HepG2 (cell line): Measurements from ENCODE around the gene DDRGK1. TPM values are rescaled to one million over a fixed set of nuclear protein-coding genes. Genes with fewer than 3 reads are reported as not detected.

Experiments used
- GZF1 ChIP-seq: sonication (generic); formaldehyde crosslinking; IDR thresholded peaks from 2 replicates; pipeline ENCODE4 v1.5.1; 2020; ENCODE audit warnings: mild to moderate bottlenecking, missing genetic modification reagents
- KDM3A ChIP-seq: IDR thresholded peaks from 2 replicates; pipeline ENCODE4 v1.6.1; 2018; ENCODE audit warnings: low read depth, missing compliant biosample characterization
- RBM39 ChIP-seq: fragments of 200-400 bp; formaldehyde crosslinking; IDR thresholded peaks from one replicate; pipeline ENCODE4 v1.6.1; 2018; ENCODE audit warnings: antibody characterized with exemption, mild to moderate bottlenecking, low read depth, low read length; ENCODE audit not compliant: poor library complexity, severe bottlenecking
- SP5 ChIP-seq: IDR thresholded peaks from 2 replicates; pipeline ENCODE4 v1.6.1; 2016; ENCODE audit warnings: low read depth, borderline replicate concordance
- TARDBP ChIP-seq: sonication (generic); formaldehyde crosslinking; IDR thresholded peaks from 2 replicates; pipeline ENCODE4 v1.8.0; 2022; ENCODE audit warnings: mild to moderate bottlenecking, missing genetic modification reagents
- TEAD3 ChIP-seq: optimal IDR thresholded peaks from 2 replicates; pipeline ENCODE3; 2016; ENCODE audit warnings: borderline replicate concordance
- ZBTB42 ChIP-seq: sonication (generic); formaldehyde crosslinking; IDR thresholded peaks from 2 replicates; pipeline ENCODE4 v1.5.0; 2020; ENCODE audit warnings: mild to moderate bottlenecking, missing genetic modification reagents
- ZNF558 ChIP-seq: sonication (generic); formaldehyde crosslinking; IDR thresholded peaks from 2 replicates; pipeline ENCODE4 v1.9.0; 2022; ENCODE audit warnings: mild to moderate bottlenecking, missing genetic modification reagents, borderline replicate concordance
- polyA plus RNA-seq, 8 experiments: library from polyadenylated mRNA; depleted of rRNA in 3 of 8; stranded (reverse) in 7 of 8; unstranded in 1 of 8; fragments of >200 nt; fragmentation: Illumina TruSeq in 4 of 8; extraction: Trizol in 4 of 8; gene quantifications; 2 replicates each; pipeline versions ENCODE4 v1.2.1 to v1.2.3, GENCODE V29; 2011 to 2016; ENCODE audit warnings: low read depth in 4 of 8, missing spikeins in 1 of 8, mixed read lengths in 1 of 8; ENCODE audit not compliant: insufficient read depth in 1 of 8
- total RNA-seq, 5 experiments: library from RNA; depleted of rRNA; stranded (reverse); fragments of >200 nt; fragmentation: Illumina TruSeq; extraction: Trizol; gene quantifications; 2 replicates each; pipeline ENCODE4 v1.2.3, GENCODE V29; 2016; ENCODE audit warnings: low read depth in 1 of 5
- TF ChIP-seq, protein P1 (sequence below), 2 experiments: sonication (generic) in 1 of 2; formaldehyde crosslinking in 1 of 2; IDR thresholded peaks; 2 replicates each; pipeline versions ENCODE4 v1.4.0 to v1.6.1; 2018 to 2020; ENCODE audit warnings: missing genetic modification reagents in 2 of 2, borderline replicate concordance in 1 of 2, low read depth in 1 of 2, mild to moderate bottlenecking in 1 of 2, missing biosample characterization in 1 of 2
- TF ChIP-seq, protein P2 (sequence below): sonication (generic); formaldehyde crosslinking; IDR thresholded peaks from 2 replicates; pipeline ENCODE4 v1.9.0; 2021; ENCODE audit warnings: missing genetic modification reagents, mild to moderate bottlenecking, borderline replicate concordance
- TF ChIP-seq, protein P3 (sequence below), 2 experiments: fragments of 450-650 bp in 1 of 2; sonication (generic) in 1 of 2; formaldehyde crosslinking in 1 of 2; IDR thresholded peaks; 2 replicates each; pipeline versions ENCODE4 v1.6.1 to v1.8.0; 2016 to 2022; ENCODE audit warnings: antibody characterized with exemption in 1 of 2, mild to moderate bottlenecking in 1 of 2, missing genetic modification reagents in 1 of 2

The DDRGK1 gene
- total and polyA plus RNA-seq, 2 of the 13 experiments (the other 11 are each of a cell fraction or from before 2014, with no cell fraction given), result 96.7 to 149 TPM

DNA sequence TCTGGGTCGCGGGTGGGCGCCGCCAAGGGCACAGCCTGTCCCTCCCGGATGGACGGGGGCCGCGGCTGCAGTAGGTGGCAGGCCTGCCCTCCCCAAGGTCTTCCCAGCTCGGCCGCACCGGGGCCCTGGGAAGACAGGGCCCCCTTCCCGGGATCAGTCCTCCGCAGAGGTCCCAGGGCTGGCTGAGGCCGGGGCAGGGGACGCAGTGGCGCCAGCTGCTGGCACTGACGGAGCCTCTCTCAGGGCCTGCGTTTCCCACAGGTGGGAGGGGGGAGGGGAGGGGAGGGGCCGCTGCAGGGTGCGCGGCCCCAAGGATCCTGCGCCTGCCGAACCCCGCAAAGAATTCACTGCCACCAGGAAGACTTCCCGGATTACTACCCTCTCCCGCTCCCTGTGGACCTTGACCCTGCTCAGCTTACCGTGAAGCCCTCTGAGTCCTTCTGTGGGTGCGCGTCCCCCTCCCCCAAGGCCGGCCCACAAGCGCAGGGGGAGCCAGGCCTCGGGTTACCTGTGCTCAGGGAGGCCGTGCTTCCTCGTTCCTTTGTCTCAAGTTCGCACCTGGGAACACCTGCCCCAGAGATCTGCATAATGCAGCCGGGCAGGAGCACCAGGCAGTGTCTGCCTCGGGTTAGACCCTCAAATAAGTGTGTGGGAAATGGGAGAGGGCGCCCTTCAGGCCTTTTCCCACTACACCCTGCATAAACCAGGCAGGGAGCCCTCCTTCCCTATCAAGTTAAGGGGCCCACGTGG lies 36.2 kb downstream of the DDRGK1 start (continued):
- no peak for TF ChIP-seq GZF1 (CRISPR knock-in tag)
- TF ChIP-seq KDM3A, result peak; percentile 63
- TF ChIP-seq, protein P1, sequence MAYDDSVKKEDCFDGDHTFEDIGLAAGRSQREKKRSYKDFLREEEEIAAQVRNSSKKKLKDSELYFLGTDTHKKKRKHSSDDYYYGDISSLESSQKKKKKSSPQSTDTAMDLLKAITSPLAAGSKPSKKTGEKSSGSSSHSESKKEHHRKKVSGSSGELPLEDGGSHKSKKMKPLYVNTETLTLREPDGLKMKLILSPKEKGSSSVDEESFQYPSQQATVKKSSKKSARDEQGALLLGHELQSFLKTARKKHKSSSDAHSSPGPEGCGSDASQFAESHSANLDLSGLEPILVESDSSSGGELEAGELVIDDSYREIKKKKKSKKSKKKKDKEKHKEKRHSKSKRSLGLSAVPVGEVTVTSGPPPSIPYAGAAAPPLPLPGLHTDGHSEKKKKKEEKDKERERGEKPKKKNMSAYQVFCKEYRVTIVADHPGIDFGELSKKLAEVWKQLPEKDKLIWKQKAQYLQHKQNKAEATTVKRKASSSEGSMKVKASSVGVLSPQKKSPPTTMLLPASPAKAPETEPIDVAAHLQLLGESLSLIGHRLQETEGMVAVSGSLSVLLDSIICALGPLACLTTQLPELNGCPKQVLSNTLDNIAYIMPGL (CRISPR knock-in tag; IDR thresholded peaks at IDR 0.05; ENCODE audit: borderline replicate concordance in 1 of 2, low read depth in 1 of 2), result peak; percentile 23 to 84; a peak in 3 of 4 replicates
- peak; percentile 78; the same call in 1 of the 2 replicates for TF ChIP-seq ZNF558 (CRISPR knock-in tag)
- TF ChIP-seq, protein P2, sequence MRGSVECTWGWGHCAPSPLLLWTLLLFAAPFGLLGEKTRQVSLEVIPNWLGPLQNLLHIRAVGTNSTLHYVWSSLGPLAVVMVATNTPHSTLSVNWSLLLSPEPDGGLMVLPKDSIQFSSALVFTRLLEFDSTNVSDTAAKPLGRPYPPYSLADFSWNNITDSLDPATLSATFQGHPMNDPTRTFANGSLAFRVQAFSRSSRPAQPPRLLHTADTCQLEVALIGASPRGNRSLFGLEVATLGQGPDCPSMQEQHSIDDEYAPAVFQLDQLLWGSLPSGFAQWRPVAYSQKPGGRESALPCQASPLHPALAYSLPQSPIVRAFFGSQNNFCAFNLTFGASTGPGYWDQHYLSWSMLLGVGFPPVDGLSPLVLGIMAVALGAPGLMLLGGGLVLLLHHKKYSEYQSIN (CRISPR knock-in tag), result no peak
- TF ChIP-seq SP5 (CRISPR knock-in tag), result peak; percentile 23; the same call in 1 of the 2 replicates
- TF ChIP-seq, protein P3, sequence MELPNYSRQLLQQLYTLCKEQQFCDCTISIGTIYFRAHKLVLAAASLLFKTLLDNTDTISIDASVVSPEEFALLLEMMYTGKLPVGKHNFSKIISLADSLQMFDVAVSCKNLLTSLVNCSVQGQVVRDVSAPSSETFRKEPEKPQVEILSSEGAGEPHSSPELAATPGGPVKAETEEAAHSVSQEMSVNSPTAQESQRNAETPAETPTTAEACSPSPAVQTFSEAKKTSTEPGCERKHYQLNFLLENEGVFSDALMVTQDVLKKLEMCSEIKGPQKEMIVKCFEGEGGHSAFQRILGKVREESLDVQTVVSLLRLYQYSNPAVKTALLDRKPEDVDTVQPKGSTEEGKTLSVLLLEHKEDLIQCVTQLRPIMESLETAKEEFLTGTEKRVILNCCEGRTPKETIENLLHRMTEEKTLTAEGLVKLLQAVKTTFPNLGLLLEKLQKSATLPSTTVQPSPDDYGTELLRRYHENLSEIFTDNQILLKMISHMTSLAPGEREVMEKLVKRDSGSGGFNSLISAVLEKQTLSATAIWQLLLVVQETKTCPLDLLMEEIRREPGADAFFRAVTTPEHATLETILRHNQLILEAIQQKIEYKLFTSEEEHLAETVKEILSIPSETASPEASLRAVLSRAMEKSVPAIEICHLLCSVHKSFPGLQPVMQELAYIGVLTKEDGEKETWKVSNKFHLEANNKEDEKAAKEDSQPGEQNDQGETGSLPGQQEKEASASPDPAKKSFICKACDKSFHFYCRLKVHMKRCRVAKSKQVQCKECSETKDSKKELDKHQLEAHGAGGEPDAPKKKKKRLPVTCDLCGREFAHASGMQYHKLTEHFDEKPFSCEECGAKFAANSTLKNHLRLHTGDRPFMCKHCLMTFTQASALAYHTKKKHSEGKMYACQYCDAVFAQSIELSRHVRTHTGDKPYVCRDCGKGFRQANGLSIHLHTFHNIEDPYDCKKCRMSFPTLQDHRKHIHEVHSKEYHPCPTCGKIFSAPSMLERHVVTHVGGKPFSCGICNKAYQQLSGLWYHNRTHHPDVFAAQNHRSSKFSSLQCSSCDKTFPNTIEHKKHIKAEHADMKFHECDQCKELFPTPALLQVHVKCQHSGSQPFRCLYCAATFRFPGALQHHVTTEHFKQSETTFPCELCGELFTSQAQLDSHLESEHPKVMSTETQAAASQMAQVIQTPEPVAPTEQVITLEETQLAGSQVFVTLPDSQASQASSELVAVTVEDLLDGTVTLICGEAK (IDR thresholded peaks at IDR 0.05), result no peak
- TF ChIP-seq, protein P3 (CRISPR knock-in tag; IDR thresholded peaks at IDR 0.05), result peak; percentile 86
- peak; percentile 92 for TF ChIP-seq RBM39
- TF ChIP-seq TARDBP (CRISPR knock-in tag), result no peak; the same call in none of the 2 replicates
- peak; percentile 77 for TF ChIP-seq TEAD3
- TF ChIP-seq ZBTB42, result no peak; the same call in 1 of the 2 replicates
